ENCODE measurements around the gene CENPP. TPM values are rescaled to one million over a fixed set of nuclear protein-coding genes. Genes with fewer than 3 reads are reported as not detected.
"Not testable (repeated sequence)": the region's sequence is repeated elsewhere in the genome, so short reads cannot be mapped to it uniquely, and the experiment has no call there.

CENPP gene
- total RNA-seq, 1 donor from 2014 or later = 1.2 TPM

DNA sequence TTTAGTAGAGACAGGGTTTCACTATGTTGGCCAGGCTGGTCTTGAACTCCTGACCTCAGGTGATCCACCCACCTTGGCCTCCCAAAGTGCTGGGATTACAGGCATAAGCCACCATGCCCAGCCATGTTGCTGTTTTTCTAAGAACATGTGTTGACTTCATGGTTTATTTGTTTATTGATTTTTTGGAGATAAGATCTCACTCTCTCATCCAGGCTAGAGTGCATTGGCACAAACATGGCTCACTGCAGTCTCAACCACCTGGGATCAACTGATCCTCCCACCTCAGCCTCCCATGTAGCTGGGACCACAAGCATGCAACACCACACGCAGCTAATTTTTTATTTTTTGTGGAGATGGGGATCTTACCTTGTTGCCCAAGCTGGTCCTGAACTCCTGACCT is 269.3 kb downstream of the CENPP start:
- DNase-seq (ENCODE audit: low read depth) = not testable (repeated sequence)

DNA sequence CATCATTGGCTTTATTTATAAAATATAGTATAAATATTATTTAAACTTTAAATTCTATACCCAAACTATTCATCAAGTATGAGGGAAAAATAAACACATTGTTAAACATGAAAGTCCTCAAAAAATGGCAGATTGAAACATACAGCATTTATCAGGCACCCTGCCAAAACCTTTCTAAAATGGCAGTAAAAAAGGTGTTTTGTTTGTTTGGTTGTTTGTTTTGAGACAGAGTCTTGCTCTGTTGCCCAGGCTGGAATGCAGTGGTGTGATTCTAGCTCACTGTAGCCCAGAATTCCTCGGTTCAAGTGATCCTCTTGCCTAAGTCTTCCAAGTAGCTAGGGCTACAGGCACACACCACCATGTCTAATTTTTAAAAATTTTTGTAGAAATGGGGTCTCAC is 270.2 kb downstream of the CENPP start:
- DNase-seq (ENCODE audit: low read depth) = no peak

DNA sequence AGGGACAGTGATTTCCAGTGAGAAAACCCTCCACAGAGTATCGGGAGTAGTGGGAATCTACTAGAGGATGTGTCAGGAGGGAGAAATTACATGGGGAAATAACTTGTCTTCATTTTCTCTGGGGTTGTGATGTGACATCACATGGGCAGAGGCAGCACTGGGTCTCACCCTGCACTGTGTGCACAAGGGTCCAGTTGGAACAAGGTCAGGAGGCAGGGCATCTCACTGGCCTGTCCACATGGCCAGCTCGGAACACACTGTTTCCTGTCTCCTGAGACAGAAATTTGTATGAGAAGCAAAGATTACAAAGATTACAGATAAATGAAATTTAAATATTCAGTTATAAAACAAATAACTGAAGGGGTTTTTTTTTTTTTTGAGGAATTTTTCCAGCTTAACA is 272.6 kb downstream of the CENPP start:
- DNase-seq (ENCODE audit: low read depth) = no peak

DNA sequence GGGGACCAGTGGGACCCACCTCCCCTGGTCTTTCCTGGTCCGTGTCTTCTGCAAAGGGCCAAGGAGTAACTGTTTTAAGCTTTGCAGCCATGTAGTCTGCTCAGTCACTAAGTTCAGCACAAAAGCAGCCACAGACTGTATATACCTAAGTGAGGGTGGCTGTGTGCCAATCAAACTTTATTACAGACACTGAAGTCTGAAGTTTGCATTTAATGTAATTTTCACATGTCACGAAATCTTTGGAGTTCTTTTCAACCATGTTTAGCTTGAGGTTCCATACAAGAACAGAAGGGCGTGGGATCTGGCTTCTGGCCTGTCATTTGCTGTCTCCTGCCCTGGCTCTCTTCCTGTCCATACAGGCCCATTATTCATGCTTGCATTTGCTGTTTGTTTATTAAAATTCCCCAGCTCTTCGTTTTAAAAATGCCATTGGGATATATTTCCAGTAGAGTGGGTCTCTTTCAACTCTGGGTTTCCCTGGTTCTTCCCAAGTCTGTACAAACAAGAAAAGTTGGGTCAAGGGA is 274.2 kb downstream of the CENPP start:
- DNase-seq (ENCODE audit: low read depth) = no peak

DNA sequence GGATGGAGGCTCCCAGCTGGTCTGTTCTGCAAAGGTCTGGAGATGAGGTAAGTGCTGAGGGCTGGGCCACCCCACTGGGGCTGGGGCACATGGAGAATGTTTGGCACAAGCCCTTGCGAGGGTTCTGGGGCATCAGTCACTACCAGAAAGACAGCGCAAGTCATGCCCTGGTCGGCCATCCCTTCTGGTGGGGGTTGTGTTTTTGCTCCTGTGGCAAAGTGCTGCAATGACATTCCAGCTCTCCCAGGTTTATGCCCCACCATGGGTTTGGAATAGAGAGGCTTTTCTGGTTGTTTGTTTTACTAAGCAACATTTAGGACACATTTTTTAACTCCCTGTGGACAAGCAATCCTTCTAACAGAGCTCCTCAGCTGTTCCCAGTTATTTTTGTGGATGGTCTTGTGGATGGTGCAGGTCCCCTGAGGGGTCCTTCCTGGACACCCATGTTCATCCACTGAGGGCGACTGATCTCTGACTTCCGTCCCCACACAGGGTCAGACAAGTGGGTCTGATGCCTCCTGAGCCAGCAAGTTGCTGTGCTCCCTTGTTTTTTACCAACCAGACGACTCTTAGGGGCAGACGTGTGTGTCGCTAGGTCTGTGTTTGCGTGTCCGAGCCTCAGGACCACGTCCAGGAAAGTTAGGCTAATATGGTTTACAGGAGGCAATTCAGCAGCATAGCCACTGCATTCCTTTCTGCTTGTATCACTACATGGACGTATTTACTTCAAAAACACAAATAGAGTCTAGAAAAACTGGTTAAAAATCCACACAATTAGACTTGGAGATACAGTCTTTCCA is 274.9 kb downstream of the CENPP start:
- peak; percentile 55 for DNase-seq (ENCODE audit: low read depth)

DNA sequence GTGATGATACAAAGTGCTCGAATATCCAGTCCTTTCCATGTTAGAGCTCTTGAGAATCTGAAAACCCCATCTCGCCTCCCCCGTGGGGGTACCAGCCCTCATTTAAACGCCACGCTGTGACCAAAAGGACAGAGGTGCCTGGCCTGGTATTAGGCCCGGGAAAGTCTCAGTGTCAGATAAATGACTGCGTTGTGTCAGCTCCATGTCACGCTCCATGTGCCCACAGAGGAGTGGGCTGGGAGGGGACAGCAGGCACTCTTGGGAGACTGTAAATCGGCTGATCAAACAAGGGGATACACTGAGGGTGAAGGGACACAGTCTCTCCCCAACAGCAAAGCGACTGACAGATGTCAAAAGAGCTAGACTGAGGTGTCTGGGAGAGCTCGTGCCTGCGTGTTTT is 275.7 kb downstream of the CENPP start:
- DNase-seq (ENCODE audit: low read depth) = no peak

DNA sequence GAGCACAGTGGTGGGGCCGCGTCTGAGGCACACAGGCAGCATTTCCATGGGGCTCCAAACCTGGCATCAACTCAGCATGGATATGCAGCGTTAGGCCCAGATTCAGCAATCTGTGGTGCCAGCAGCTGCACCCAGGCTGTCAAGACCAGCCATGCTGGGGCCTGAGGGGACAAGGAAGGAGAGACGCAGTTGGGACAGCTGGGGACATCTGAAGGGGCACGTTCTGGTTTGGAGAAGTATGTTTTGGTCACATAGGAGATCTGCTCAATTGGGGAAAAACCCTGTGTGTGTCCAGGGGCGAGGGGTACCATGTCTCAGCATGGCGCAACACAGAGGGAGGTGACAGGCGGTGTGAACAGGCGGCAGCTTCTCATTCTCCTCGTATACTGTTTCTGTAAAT is 276.7 kb downstream of the CENPP start:
- DNase-seq (ENCODE audit: low read depth) = no peak

DNA sequence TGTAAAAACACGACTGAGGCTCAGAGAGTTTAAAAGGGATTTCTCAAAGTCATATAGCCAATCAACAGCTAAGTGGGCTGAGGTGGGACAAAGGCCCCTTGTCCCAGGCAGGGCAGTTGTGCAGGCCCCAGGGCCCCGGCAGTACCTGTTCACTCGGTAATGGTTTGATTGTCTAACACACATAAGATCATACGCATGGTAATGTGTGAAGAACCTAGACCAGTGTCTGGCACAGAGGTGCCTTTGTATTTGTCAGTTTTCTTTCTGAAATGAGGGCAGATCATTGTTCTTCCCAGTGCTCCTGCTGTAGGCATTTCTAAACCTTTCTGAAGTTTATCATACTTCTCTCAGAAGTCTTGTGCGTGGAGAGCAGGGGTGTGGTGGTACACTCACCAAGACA is 277.3 kb downstream of the CENPP start:
- no peak for DNase-seq (ENCODE audit: low read depth)

DNA sequence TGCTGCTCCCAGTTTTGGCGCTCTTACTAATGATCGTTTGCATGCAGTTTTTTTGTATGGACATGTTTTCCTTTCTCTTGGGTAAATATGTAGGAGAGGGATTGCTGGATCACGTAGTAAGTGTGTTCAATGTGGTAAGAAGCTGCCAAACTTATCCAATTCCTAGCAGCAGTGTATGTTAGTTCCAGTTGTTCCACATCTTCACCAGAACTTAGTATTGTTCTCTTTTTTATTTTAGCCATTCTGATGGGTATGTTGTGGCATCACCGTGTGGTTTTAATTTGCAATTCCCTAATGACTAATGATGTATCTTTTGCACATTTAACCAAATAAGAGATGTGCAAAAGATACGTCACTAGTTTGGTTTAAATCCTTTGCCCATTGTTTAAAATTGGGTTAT is 278.2 kb downstream of the CENPP start:
- no peak for DNase-seq (ENCODE audit: low read depth)

DNA sequence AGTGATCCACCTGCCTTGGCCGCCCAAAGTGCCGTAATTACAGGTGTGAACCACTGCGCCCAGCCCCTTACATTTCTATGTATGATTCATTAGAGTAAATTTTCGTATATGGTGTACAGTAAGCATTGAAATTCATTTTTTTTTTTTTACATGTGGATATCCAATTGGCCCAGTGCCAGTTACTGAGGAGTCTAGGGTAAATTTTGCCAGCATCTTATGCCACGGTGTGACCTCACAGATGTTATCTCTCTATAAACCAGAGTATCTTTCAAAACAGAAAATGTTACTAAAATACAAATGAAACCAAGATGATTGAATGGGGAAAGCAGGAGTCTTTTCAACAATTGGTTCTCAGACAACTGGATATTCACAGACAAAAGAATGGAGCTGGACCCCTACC is 279.5 kb downstream of the CENPP start:
- no peak for DNase-seq (ENCODE audit: low read depth)

DNA sequence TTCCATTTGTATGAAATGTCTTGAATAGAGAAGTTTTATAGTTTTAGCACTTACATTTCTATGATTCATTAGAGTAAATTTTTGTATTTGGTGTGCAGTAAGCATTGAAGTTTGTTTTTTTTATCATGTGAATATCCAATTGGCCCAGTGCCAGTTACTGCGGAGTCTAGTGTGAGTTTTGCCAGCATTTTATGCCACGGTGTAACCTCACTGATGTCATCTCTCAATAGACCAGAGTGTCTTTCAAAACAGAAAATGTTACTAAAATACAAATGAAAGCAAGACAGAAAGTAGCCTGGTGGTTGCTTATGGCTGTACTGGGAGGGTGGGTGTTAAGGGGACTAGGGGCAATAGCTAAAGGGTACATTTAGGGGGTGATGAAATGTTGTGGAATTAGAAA is 281.3 kb downstream of the CENPP start:
- DNase-seq (ENCODE audit: low read depth) = no peak

DNA sequence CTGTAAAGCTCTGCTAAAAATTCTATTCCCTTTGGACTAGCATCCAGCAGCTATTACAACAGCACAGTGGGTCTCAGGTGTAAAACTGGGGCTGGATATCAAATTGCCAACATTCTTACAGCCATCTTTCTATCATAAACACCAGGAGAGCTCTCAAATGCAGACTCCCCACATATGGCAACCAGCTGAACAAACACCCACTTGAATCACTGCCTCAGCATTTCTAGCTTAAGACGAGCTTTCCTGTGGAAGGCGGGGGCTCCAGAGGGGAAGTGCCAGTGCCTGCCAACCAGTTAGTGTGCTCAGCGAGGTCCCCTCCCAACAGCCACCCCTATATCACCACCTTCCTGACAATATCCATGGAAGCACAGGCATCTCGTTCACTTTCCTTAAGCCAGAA is 282.0 kb downstream of the CENPP start:
- DNase-seq (ENCODE audit: low read depth) = no peak

DNA sequence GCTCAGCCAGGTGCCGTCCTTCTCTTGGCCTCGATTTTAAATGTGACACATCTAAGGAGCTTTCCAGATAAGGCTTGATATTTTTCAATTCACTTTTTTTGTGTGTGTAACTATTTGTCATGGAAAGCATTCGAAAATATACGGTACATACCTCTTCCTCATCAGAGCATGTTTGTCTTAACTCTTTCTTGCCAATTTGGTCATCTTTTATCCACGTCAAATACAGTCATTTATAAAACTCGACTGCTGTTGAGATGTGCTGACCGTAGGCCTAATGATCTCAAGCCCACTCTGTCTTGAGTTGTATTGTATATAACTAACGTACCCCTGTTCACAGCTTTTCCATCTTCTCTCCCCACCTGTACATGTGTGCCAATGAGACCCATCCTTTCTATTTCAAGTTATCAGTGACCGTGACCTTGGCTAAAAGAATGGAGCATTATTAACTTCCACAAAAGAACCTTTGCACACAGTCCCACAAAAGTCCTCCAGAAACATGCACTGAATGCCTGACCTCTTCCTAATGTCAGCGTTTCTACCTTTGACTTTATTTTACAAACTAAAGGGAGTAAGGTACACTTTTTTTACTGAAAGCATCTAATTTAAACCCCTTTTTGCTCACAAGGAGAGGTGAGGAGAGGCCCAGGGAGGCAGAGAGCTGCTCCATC is 282.6 kb downstream of the CENPP start:
- DNase-seq (ENCODE audit: low read depth) = no peak

DNA sequence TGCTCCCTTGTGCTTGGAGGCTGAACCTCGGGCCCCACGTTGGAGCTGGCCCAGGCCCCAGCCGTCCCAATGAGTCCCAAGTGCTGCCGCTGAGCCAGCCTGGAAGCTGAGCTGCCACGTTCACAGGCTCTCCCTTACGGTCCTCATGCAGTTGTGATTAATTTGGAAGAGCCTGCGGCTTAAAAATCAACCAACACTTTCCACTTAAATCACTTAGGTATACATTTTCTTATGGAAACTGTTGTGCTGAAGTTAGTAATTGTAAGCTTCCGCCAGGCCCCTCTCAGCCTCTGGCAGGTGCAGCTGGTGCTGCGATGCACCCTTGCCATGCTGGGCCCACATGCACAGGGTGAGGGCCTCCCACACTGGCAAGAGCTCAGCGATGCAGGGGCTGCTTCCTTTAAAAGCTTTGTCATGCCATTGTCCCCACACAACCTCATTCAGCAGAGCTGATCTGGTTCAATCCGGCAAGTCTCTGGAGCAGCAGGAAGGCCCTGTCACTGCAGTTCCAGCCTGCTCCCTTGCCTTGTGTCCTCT is 283.2 kb downstream of the CENPP start:
- peak; percentile 49 for DNase-seq (ENCODE audit: low read depth)

DNA sequence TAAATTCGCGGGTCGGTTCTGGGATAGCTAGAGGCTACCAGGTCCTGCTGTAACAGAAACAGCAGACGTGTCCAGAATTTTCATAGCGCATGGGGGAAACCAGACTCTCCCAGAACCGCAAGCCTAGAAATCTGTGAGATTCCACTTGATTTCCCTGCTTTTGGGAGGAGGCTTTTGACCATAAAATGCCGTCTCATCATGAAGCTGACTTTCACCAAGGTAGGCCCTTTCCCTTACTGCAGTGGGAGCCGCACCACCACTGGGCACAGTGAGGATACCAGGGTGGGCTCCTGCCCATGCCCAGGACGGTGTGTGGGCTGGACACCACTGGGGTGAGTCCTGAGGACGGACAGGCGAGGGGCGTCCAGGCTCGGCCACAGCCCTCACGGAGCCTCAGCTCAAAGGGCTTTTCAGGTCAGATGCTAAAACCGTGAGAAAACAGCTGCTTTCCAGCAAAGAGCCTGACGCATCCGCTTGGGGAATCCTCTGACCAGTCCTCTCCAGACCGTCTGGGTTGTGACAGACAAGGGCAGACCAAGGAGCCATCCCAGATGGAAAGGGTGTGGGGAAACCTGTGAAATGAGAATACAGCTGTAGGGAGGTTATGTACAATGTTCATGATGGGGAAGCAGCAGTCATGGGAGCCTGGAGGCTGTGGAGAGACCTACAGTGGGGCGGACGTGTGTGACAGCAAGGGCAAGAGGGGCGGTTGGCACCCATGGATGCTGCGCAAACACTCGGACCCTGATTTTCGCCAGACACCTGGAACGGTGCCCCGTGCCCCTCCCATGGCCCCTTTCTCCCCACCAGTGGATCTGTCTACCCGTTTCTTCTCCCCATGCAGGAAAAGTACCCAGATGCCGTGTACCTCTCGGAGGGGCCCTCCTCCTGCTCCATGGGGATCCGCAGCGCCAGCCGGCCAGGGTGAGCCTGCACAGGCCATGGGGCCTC is 285.0 kb downstream of the CENPP start:
- no peak for DNase-seq (ENCODE audit: low read depth)

DNA sequence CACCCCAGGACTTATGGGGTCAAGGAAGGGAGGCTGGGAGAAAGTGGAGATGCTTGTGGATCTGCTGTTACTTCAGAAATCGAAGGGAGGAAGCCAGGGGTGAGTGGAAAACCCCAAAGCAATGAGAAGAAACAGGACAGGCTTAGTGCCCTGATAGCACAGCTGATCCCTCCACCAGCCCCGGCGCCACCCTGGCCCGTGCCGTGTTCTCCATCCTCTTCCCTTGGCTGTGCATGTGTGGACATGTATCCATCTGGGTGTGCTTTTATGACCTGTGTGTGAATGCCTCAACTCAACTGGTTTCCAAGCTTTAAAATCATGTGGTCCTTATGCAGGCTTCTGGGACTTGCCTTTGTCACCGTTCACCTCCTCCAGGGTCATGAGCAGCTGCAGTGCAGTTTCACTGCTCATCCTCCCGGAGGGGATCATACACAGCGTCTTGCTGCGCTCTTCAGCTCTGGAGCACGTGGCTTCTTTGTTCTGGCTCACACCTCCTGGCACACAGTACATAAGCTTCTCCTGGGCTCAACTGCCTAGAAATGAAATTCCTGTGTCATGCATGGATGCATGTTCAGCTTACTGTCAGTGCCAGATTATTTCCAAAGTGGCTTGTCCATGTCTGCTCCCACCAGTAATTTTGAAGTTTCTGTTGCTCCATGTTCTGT is 286.0 kb downstream of the CENPP start:
- DNase-seq (ENCODE audit: low read depth) = no peak

DNA sequence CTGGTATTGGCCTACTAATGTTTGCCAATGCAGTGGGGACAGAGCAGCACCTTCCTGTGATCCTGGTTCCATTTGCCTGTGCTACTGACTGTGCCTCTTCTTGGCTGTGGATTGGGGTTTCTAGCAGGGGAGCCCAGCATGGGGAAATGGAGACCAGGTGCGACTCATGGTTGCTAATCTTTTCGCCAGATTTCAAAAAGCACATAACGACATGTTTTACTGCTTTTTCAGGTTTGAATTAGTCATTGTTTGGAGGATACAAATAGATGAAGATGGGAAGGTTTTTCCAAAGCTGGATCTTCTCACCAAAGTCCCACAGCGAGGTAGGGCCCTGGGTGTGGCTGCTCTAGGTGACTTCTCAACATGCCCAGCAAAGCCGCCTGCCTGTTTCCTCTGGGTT is 286.5 kb downstream of the CENPP start:
- no peak for DNase-seq (ENCODE audit: low read depth)

DNA sequence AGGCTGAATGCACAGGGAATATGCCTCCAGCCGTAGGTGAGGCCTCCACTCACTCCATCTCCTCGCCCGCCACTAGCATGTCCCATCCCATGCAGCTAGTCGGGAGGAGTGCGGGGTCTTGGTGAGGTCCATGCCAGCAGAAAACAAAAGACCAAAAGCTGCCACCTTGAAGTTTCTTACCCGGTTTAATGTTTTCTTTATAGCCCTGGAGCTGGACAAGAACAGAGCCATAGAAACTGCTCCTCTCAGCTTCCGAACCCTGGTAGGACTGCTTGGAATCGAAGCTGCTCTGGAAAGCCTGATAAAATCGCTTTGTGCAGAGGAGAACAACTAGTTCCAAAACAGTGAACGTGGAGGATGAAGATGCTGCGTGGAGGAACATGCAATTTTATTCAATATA is 287.1 kb downstream of the CENPP start:
- no peak for DNase-seq (ENCODE audit: low read depth)

DNA sequence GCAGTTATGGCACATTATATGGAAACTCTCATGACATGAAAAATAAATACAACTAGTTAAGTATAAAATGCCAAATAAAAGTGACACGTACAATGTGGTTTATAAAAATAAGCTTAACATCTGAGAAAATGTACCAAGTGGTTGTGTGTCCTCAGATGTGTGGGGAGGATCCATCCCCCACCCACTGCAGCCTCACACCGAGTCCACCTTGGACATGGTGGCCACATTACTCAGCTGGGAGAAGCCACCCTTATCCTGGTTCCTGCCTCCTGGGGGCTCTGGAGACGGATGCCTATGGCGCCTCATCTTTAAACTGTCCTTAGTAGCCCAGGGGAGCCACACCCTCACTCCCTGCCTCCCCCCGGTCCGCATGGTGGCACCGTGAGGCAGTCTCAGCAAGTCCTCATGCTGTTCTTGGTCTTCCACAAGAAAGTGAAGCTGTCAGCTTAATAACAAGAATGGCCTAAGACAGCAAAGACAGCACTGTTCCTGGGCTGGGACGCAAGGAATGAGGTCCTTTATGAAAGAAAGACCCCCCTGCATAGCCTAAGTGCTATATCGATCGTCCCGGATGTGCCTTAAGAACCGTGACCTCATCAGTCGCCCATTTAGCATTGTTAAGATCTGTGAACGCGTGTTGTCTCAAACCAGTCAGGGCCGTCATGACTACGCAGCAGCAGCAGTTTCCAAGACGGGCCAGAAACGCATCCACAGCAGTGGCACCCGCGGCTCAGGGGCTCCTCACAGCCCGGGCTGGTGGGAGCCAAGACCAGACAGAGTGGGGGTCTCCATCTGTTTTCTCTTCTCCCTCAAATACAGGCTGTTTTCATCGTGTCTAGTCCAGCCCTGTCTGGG is 287.7 kb downstream of the CENPP start:
- no peak for DNase-seq (ENCODE audit: low read depth)

DNA sequence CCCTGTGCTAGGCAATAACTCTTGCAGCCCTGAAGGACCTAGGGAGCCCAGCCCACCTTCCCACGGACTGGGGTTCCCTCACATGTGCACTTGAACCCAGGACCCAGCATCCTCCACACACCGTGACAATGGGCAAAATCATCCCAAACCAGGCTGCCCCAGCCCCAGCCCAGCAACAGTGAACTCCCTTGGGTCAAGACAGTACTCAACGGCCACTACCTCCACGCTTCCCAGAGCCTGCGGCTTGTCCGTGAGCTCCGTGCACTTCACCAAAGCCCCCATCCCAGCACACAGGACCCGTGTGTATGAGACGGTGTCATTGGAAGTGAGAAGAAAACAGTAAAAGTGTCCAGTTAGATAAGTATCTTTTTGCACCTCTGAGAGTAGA is 288.4 kb downstream of the CENPP start:
- DNase-seq (ENCODE audit: low read depth) = no peak
